ENCODE data around the gene PIP4K2A. TPM values are rescaled to one million over a fixed set of nuclear protein-coding genes. Genes with fewer than 3 reads are reported as not detected.
A peak's percentile ranks its signal among the peaks of the same experiment; 100 is the strongest.

PIP4K2A gene
- total RNA-seq, 4 donors from 2014 or later = 2.6 to 14.9 (median 12.4) TPM

DNA sequence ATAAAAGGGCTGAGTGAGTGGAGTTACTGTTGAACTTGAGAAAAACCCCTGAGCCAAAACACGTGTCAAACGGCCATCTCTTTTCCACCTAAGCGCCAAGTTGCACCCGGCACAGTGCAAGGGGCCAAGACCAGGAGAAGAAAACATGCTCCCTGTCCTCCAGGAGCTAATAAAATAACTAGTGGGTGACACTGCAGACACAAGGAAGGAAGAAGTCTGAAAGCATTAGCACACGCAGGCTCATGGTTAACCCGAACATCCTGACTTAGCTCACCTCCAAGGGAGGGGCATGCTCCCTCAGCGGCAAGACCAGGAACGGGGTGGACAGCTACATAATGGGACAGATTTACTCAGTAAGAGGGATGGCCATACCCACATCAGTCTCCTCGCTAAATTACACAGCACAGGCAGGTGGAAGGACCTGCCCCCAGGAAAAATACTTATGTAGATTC is 65.0 kb downstream of the PIP4K2A start:
- no peaks in the 10 kb centered on the region for H3K27me3 ChIP-seq
- no peak for TF ChIP-seq POLR2A (IDR thresholded peaks at IDR 0.05)
- TF ChIP-seq, protein P1, sequence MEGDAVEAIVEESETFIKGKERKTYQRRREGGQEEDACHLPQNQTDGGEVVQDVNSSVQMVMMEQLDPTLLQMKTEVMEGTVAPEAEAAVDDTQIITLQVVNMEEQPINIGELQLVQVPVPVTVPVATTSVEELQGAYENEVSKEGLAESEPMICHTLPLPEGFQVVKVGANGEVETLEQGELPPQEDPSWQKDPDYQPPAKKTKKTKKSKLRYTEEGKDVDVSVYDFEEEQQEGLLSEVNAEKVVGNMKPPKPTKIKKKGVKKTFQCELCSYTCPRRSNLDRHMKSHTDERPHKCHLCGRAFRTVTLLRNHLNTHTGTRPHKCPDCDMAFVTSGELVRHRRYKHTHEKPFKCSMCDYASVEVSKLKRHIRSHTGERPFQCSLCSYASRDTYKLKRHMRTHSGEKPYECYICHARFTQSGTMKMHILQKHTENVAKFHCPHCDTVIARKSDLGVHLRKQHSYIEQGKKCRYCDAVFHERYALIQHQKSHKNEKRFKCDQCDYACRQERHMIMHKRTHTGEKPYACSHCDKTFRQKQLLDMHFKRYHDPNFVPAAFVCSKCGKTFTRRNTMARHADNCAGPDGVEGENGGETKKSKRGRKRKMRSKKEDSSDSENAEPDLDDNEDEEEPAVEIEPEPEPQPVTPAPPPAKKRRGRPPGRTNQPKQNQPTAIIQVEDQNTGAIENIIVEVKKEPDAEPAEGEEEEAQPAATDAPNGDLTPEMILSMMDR (IDR thresholded peaks at IDR 0.05) = no peak
- TF ChIP-seq POLR2AphosphoS5 (IDR thresholded peaks at IDR 0.05) = no peak
- no peak for TF ChIP-seq EP300 (IDR thresholded peaks at IDR 0.05; ENCODE audit: low read depth)
- H3K36me3 ChIP-seq = no peaks in the 10 kb centered on the region
- in situ Hi-C loops (cut with MboI; ENCODE audit: low pct_ligation_motif_present in 1 of 4, low pct_unique_long_range_greater_than_20kb in 1 of 4, low sequenced_read_pairs in 3 of 4) = no loop called here
- no peak overlapping the region for H3K4me3 ChIP-seq
- 69% methylated on average over 5 to 9 of the region's 9 CpGs for WGBS, 2 donors (ENCODE audit: low coverage in 1 of 2)
- no peak for DNase-seq
- peak overlapping the region in 1 of 4 donors; percentile 28 for H3K27ac ChIP-seq
- no peaks in the 10 kb centered on the region for H3K9me3 ChIP-seq
- H3K4me1 ChIP-seq = peaks cover 0 to 42% (median 8%) of the 10 kb centered on the region in 4 donors
- intact Hi-C loops (cut with DNase I; ENCODE audit: low total_unique reads) = no loop called here

DNA sequence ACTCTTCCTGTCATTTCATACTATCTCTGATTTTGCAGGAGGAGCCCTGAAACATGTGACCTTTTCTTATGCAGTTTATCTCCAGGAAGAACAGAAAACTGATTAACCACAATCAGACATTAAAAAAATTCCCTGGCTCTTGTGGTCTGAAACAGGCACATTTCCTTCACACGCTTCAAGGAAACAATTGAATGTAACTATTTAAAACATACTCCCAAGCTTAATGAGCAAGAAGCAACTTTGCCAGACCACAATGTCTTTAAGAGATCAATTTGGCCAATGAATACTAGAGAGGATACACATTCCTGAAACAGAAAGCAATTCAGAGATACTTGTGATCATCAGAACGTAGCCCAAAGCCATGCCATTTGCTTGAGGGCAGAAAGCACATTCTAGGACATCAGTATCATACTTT is 65.8 kb downstream of the PIP4K2A start:
- Histone ChIP-seq H3K27ac (peak overlapping the region in 2 of 4 donors; percentile 28 to 39), H3K9me3 (no peaks in the 10 kb centered on the region), H3K36me3 (no peaks in the 10 kb centered on the region), H3K27me3 (no peaks in the 10 kb centered on the region), H3K4me3 (no peak overlapping the region), H3K4me1 (peaks cover 0 to 49% (median 8%) of the 10 kb centered on the region in 4 donors)
- TF ChIP-seq EP300 (IDR thresholded peaks at IDR 0.05; ENCODE audit: low read depth) = no peak
- TF ChIP-seq POLR2A (IDR thresholded peaks at IDR 0.05) = no peak
- TF ChIP-seq, protein P1 (IDR thresholded peaks at IDR 0.05) = no peak
- TF ChIP-seq POLR2AphosphoS5 (IDR thresholded peaks at IDR 0.05) = no peak
- intact Hi-C loops (cut with DNase I; ENCODE audit: low total_unique reads) = no loop called here
- WGBS, 2 donors (ENCODE audit: low coverage in 1 of 2) = 41 to 43% methylated on average over 1 to 2 of the region's 2 CpGs
- in situ Hi-C loops (cut with MboI; ENCODE audit: low pct_ligation_motif_present in 1 of 4, low pct_unique_long_range_greater_than_20kb in 1 of 4, low sequenced_read_pairs in 3 of 4) = no loop called here
- no peak for DNase-seq

GRCh38 chr10:22647244-22647643 is 67.1 kb downstream of the PIP4K2A start:
- intact Hi-C loops (cut with DNase I; ENCODE audit: low total_unique reads) = no loop called here
- no peak for DNase-seq
- H3K4me3 ChIP-seq = no peak overlapping the region
- peak overlapping the region; percentile 2 to 39 (median 28) for H3K27ac ChIP-seq
- TF ChIP-seq EP300 (IDR thresholded peaks at IDR 0.05; ENCODE audit: low read depth) = no peak
- no peak for TF ChIP-seq POLR2A (IDR thresholded peaks at IDR 0.05)
- no peak for TF ChIP-seq POLR2AphosphoS5 (IDR thresholded peaks at IDR 0.05)
- TF ChIP-seq, protein P1 (IDR thresholded peaks at IDR 0.05) = no peak
- H3K27me3 ChIP-seq = no peaks in the 10 kb centered on the region
- H3K4me1 ChIP-seq = peaks cover 0 to 42% (median 8%) of the 10 kb centered on the region in 4 donors
- no peaks in the 10 kb centered on the region for H3K9me3 ChIP-seq
- in situ Hi-C loops (cut with MboI; ENCODE audit: low pct_ligation_motif_present in 1 of 4, low pct_unique_long_range_greater_than_20kb in 1 of 4, low sequenced_read_pairs in 3 of 4) = no loop called here
- no peaks in the 10 kb centered on the region for H3K36me3 ChIP-seq
- 64 to 78% methylated on average over 5 of the region's 5 CpGs for WGBS, 2 donors (ENCODE audit: low coverage in 1 of 2)

- 56 to 62% methylated on average over 2 of the region's 2 CpGs for WGBS, 2 donors (ENCODE audit: low coverage in 1 of 2)
- intact Hi-C loops (cut with DNase I; ENCODE audit: low total_unique reads) (no loop called here), in situ Hi-C loops (cut with MboI; ENCODE audit: low pct_ligation_motif_present in 1 of 4, low pct_unique_long_range_greater_than_20kb in 1 of 4, low sequenced_read_pairs in 3 of 4) (no loop called here)
- DNase-seq = no peak
- H3K27me3 ChIP-seq = no peaks in the 10 kb centered on the region
- TF ChIP-seq, protein P1 (IDR thresholded peaks at IDR 0.05) = no peak
- no peak for TF ChIP-seq POLR2AphosphoS5 (IDR thresholded peaks at IDR 0.05)
- TF ChIP-seq POLR2A (IDR thresholded peaks at IDR 0.05) = no peak
- TF ChIP-seq EP300 (IDR thresholded peaks at IDR 0.05; ENCODE audit: low read depth) = no peak
- H3K4me1 ChIP-seq = peaks cover 0 to 42% (median 8%) of the 10 kb centered on the region in 4 donors
- H3K27ac ChIP-seq = peak overlapping the region in 3 of 4 donors; percentile 27 to 42 (median 28)
- H3K9me3 ChIP-seq = no peaks in the 10 kb centered on the region
- no peak overlapping the region for H3K4me3 ChIP-seq
- no peaks in the 10 kb centered on the region for H3K36me3 ChIP-seq
Measured at GRCh38 chr10:22646388-22646853, 68.0 kb downstream of the PIP4K2A start.
